HepG2 (cell line): ENCODE data around the gene ZFP82. TPM values are rescaled to one million over a fixed set of nuclear protein-coding genes. Genes with fewer than 3 reads are reported as not detected.

ENCODE experiments used
- CBFB ChIP-seq: sonication (generic); formaldehyde crosslinking; IDR thresholded peaks from 2 replicates; pipeline ENCODE4 v1.4.0; 2020; ENCODE audit warnings: missing genetic modification reagents
- CENPX ChIP-seq: sonication (generic); formaldehyde crosslinking; IDR thresholded peaks from 2 replicates; pipeline ENCODE4 v1.9.0; 2021; ENCODE audit warnings: mild to moderate bottlenecking, missing genetic modification reagents, moderate library complexity
- DPF2 ChIP-seq: sonication (generic); formaldehyde crosslinking; IDR thresholded peaks from 2 replicates; pipeline ENCODE4 v1.4.0; 2020; ENCODE audit warnings: mild to moderate bottlenecking, low read depth, missing genetic modification reagents, borderline replicate concordance
- GABPA ChIP-seq, 2 experiments: IDR thresholded peaks; 2 replicates each; pipeline ENCODE4 v1.6.1; 2011 to 2016; ENCODE audit warnings: low read depth in 2 of 2, low read length in 1 of 2, missing biosample characterization in 1 of 2, missing genetic modification characterization in 1 of 2
- IRF2 ChIP-seq: IDR thresholded peaks from 2 replicates; pipeline ENCODE4 v1.6.1; 2018; ENCODE audit warnings: missing genetic modification reagents, missing compliant biosample characterization
- MTA3 ChIP-seq: sonication (generic); formaldehyde crosslinking; IDR thresholded peaks from 2 replicates; pipeline ENCODE4 v1.4.0; 2020; ENCODE audit warnings: missing genetic modification reagents
- MYNN ChIP-seq: sonication (generic); formaldehyde crosslinking; IDR thresholded peaks from 2 replicates; pipeline ENCODE4 v1.4.0; 2020; ENCODE audit warnings: mild to moderate bottlenecking, low read depth, missing genetic modification reagents
- NFATC3 ChIP-seq: sonication (generic); formaldehyde crosslinking; IDR thresholded peaks from 2 replicates; pipeline ENCODE4 v1.5.1; 2020; ENCODE audit warnings: mild to moderate bottlenecking, missing genetic modification reagents
- ZBTB26 ChIP-seq: IDR thresholded peaks from 2 replicates; pipeline ENCODE4 v1.6.1; 2016; ENCODE audit warnings: missing compliant biosample characterization, missing genetic modification reagents, borderline replicate concordance
- ZNF276 ChIP-seq: sonication (generic); formaldehyde crosslinking; IDR thresholded peaks from 2 replicates; pipeline ENCODE4 v1.4.0; 2020; ENCODE audit warnings: mild to moderate bottlenecking, low read depth, missing genetic modification reagents
- ZZZ3 ChIP-seq: sonication (generic); formaldehyde crosslinking; IDR thresholded peaks from 2 replicates; pipeline ENCODE4 v1.4.0; 2020; ENCODE audit warnings: missing genetic modification reagents, mild to moderate bottlenecking, borderline replicate concordance
- polyA plus RNA-seq, 8 experiments: library from polyadenylated mRNA; depleted of rRNA in 3 of 8; stranded (reverse) in 7 of 8; unstranded in 1 of 8; fragments of >200 nt; fragmentation: Illumina TruSeq in 4 of 8; extraction: Trizol in 4 of 8; gene quantifications; 2 replicates each; pipeline versions ENCODE4 v1.2.1 to v1.2.3, GENCODE V29; 2011 to 2016; ENCODE audit warnings: low read depth in 4 of 8, missing spikeins in 1 of 8, mixed read lengths in 1 of 8; ENCODE audit not compliant: insufficient read depth in 1 of 8
- total RNA-seq, 5 experiments: library from RNA; depleted of rRNA; stranded (reverse); fragments of >200 nt; fragmentation: Illumina TruSeq; extraction: Trizol; gene quantifications; 2 replicates each; pipeline ENCODE4 v1.2.3, GENCODE V29; 2016; ENCODE audit warnings: low read depth in 1 of 5
- TF ChIP-seq, protein P1 (sequence below): sonication (generic); formaldehyde crosslinking; IDR thresholded peaks from 2 replicates; pipeline ENCODE4 v1.4.0; 2020; ENCODE audit warnings: missing genetic modification reagents
- TF ChIP-seq, protein P2 (sequence below): sonication (generic); formaldehyde crosslinking; conservative IDR thresholded peaks from 2 replicates; pipeline ENCODE4 v1.8.1; 2023; ENCODE audit warnings: missing genetic modification reagents
- TF ChIP-seq, protein P3 (sequence below): sonication (generic); IDR thresholded peaks from 2 replicates; pipeline ENCODE4 v1.6.1; 2016; ENCODE audit warnings: low read depth, borderline replicate concordance

ZFP82 gene
- total and polyA plus RNA-seq, 2 of the 13 experiments (the other 11 are each of a cell fraction or from before 2014, with no cell fraction given), result 1.7 to 4.3 TPM

DNA sequence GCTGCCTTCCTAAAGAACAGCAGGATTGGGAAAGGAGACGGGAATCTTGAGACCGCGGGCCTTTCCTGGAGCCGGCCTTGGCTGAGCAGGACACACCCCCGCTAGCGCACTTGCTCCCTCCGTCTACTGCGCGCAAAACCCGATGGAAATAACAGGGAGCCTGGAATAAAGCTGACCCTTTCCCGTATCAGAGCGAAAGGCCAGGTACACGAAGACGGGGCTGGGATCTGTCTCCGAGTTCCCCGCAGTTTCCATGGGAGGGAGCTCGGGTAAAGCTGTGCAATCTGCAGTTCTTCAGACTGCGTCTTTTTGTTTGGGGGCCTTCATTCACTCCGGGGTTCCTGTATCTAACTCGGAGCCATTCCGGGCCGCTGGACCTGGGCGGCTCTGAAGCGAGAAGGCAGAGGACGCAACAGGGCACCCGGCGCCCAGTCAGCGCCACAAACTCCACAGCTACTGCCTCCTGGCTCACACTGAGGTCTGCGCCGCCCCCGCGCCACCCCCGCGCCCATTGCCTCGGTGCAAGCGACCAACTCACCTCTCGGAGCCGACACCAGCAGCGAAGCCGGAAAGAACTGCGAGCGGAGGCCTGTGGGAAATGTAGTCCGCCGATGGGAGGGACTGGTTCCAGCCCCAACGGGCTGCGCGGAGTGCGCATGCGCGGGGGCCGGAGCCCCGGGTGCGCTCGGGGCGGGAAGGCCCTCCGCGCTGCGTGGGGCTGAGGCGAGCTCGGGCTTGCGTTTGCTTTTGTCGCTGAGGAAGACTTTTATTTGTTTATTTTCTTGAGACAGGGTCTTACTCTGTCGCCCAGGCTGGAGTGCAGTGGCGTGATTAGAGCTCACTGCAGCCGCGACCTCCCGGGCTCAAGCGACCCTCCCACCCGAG lies 39.6 kb downstream of the ZFP82 start, which contains the start of gene ZFP14 (continued):
- TF ChIP-seq ZNF276 (no peak), MTA3 (CRISPR knock-in tag) (no peak), IRF2 (CRISPR knock-in tag) (peak; percentile 96), NFATC3 (CRISPR knock-in tag) (no peak), DPF2 (CRISPR knock-in tag) (no peak), CENPX (CRISPR knock-in tag) (no peak), CBFB (CRISPR knock-in tag) (peak; percentile 62; the same call in 1 of the 2 replicates), GABPA (IDR thresholded peaks at IDR 0.05; ENCODE audit: low read depth, low read length) (peak; percentile 67), GABPA (CRISPR knock-in tag; IDR thresholded peaks at IDR 0.05; ENCODE audit: low read depth) (peak; percentile 90), MYNN (CRISPR knock-in tag) (no peak), ZBTB26 (CRISPR knock-in tag) (no peak), ZZZ3 (CRISPR knock-in tag) (no peak)
- TF ChIP-seq, protein P1, sequence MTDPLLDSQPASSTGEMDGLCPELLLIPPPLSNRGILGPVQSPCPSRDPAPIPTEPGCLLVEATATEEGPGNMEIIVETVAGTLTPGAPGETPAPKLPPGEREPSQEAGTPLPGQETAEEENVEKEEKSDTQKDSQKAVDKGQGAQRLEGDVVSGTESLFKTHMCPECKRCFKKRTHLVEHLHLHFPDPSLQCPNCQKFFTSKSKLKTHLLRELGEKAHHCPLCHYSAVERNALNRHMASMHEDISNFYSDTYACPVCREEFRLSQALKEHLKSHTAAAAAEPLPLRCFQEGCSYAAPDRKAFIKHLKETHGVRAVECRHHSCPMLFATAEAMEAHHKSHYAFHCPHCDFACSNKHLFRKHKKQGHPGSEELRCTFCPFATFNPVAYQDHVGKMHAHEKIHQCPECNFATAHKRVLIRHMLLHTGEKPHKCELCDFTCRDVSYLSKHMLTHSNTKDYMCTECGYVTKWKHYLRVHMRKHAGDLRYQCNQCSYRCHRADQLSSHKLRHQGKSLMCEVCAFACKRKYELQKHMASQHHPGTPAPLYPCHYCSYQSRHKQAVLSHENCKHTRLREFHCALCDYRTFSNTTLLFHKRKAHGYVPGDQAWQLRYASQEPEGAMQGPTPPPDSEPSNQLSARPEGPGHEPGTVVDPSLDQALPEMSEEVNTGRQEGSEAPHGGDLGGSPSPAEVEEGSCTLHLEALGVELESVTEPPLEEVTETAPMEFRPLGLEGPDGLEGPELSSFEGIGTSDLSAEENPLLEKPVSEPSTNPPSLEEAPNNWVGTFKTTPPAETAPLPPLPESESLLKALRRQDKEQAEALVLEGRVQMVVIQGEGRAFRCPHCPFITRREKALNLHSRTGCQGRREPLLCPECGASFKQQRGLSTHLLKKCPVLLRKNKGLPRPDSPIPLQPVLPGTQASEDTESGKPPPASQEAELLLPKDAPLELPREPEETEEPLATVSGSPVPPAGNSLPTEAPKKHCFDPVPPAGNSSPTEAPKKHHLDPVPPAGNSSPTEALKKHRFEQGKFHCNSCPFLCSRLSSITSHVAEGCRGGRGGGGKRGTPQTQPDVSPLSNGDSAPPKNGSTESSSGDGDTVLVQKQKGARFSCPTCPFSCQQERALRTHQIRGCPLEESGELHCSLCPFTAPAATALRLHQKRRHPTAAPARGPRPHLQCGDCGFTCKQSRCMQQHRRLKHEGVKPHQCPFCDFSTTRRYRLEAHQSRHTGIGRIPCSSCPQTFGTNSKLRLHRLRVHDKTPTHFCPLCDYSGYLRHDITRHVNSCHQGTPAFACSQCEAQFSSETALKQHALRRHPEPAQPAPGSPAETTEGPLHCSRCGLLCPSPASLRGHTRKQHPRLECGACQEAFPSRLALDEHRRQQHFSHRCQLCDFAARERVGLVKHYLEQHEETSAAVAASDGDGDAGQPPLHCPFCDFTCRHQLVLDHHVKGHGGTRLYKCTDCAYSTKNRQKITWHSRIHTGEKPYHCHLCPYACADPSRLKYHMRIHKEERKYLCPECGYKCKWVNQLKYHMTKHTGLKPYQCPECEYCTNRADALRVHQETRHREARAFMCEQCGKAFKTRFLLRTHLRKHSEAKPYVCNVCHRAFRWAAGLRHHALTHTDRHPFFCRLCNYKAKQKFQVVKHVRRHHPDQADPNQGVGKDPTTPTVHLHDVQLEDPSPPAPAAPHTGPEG (CRISPR knock-in tag), result peak; percentile 51; the same call in 1 of the 2 replicates
- TF ChIP-seq, protein P2, sequence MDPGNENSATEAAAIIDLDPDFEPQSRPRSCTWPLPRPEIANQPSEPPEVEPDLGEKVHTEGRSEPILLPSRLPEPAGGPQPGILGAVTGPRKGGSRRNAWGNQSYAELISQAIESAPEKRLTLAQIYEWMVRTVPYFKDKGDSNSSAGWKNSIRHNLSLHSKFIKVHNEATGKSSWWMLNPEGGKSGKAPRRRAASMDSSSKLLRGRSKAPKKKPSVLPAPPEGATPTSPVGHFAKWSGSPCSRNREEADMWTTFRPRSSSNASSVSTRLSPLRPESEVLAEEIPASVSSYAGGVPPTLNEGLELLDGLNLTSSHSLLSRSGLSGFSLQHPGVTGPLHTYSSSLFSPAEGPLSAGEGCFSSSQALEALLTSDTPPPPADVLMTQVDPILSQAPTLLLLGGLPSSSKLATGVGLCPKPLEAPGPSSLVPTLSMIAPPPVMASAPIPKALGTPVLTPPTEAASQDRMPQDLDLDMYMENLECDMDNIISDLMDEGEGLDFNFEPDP (CRISPR knock-in tag), result 0 out of 2 replicates have a peak, but pooled peaks have one; percentile 18
- TF ChIP-seq, protein P3, sequence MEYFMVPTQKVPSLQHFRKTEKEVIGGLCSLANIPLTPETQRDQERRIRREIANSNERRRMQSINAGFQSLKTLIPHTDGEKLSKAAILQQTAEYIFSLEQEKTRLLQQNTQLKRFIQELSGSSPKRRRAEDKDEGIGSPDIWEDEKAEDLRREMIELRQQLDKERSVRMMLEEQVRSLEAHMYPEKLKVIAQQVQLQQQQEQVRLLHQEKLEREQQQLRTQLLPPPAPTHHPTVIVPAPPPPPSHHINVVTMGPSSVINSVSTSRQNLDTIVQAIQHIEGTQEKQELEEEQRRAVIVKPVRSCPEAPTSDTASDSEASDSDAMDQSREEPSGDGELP, result peak; percentile 28; the same call in 1 of the 2 replicates
